ENCODE results near the gene FKBP3. TPM values are rescaled to one million over a fixed set of nuclear protein-coding genes. Genes with fewer than 3 reads are reported as not detected.

FKBP3 gene
- total and polyA plus RNA-seq, 2 of the 13 experiments (the other 11 are each of a cell fraction or from before 2014, with no cell fraction given), result 57.0 to 87.6 TPM

- TF ChIP-seq, protein P1, sequence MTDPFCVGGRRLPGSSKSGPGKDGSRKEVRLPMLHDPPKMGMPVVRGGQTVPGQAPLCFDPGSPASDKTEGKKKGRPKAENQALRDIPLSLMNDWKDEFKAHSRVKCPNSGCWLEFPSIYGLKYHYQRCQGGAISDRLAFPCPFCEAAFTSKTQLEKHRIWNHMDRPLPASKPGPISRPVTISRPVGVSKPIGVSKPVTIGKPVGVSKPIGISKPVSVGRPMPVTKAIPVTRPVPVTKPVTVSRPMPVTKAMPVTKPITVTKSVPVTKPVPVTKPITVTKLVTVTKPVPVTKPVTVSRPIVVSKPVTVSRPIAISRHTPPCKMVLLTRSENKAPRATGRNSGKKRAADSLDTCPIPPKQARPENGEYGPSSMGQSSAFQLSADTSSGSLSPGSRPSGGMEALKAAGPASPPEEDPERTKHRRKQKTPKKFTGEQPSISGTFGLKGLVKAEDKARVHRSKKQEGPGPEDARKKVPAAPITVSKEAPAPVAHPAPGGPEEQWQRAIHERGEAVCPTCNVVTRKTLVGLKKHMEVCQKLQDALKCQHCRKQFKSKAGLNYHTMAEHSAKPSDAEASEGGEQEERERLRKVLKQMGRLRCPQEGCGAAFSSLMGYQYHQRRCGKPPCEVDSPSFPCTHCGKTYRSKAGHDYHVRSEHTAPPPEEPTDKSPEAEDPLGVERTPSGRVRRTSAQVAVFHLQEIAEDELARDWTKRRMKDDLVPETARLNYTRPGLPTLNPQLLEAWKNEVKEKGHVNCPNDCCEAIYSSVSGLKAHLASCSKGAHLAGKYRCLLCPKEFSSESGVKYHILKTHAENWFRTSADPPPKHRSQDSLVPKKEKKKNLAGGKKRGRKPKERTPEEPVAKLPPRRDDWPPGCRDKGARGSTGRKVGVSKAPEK (CRISPR knock-in tag; IDR thresholded peaks at IDR 0.05; ENCODE audit: borderline replicate concordance), result no peak
- TF ChIP-seq SPEN (CRISPR knock-in tag; IDR thresholded peaks at IDR 0.05; ENCODE audit: low read depth) (peak; percentile 78; the same call in 1 of the 2 replicates), POLR2A (IDR thresholded peaks at IDR 0.05; ENCODE audit: insufficient read depth in 1 of 2, low read depth in 2 of 2, low read length in 2 of 2) (peak; percentile 83 to 89), PHF21A (CRISPR knock-in tag; IDR thresholded peaks at IDR 0.05) (peak; percentile 64; the same call in 1 of the 2 replicates), ZNF652 (CRISPR knock-in tag; IDR thresholded peaks at IDR 0.05; ENCODE audit: borderline replicate concordance, low read depth) (no peak), ZFP36L2 (CRISPR knock-in tag; IDR thresholded peaks at IDR 0.05) (no peak), FOXK1 (CRISPR knock-in tag; IDR thresholded peaks at IDR 0.05; ENCODE audit: borderline replicate concordance, low read depth) (peak; percentile 56; the same call in 1 of the 2 replicates), GPBP1L1 (CRISPR knock-in tag; IDR thresholded peaks at IDR 0.05) (no peak), MTA1 (CRISPR knock-in tag; IDR thresholded peaks at IDR 0.05; ENCODE audit: borderline replicate concordance) (peak; percentile 32; the same call in 1 of the 2 replicates), ZNF83 (CRISPR knock-in tag; IDR thresholded peaks at IDR 0.05; ENCODE audit: borderline replicate concordance) (no peak), ZNF484 (CRISPR knock-in tag; IDR thresholded peaks at IDR 0.05; ENCODE audit: borderline replicate concordance, low read depth) (no peak), HCFC1 (IDR thresholded peaks at IDR 0.05; ENCODE audit: low read depth, low read length) (no peak), RAD21 (CRISPR knock-in tag; IDR thresholded peaks at IDR 0.05) (0 out of 2 replicates have a peak, but pooled peaks have one; percentile 22), NFIB (CRISPR knock-in tag; IDR thresholded peaks at IDR 0.05; ENCODE audit: borderline replicate concordance) (no peak), PATZ1 (CRISPR knock-in tag; IDR thresholded peaks at IDR 0.05) (no peak; the same call in 1 of the 2 replicates), MBNL3 (CRISPR knock-in tag; conservative IDR thresholded peaks at IDR 0.05) (no peak), PAX8 (CRISPR knock-in tag; IDR thresholded peaks at IDR 0.05; ENCODE audit: borderline replicate concordance) (peak; percentile 40; the same call in 1 of the 2 replicates), ZNF292 (CRISPR knock-in tag; IDR thresholded peaks at IDR 0.05; ENCODE audit: borderline replicate concordance, low read depth) (peak; percentile 61; the same call in 1 of the 2 replicates), TGIF2 (CRISPR knock-in tag; IDR thresholded peaks at IDR 0.05) (no peak; the same call in 1 of the 2 replicates), RFXAP (CRISPR knock-in tag; IDR thresholded peaks at IDR 0.05; ENCODE audit: borderline replicate concordance) (no peak), CCDC6 (CRISPR knock-in tag; IDR thresholded peaks at IDR 0.05) (0 out of 2 replicates have a peak, but pooled peaks have one; percentile 65), NFKB2 (CRISPR knock-in tag; IDR thresholded peaks at IDR 0.05; ENCODE audit: borderline replicate concordance) (peak; percentile 60; the same call in 1 of the 2 replicates), TMF1 (CRISPR knock-in tag; IDR thresholded peaks at IDR 0.05; ENCODE audit: low read depth) (0 out of 2 replicates have a peak, but pooled peaks have one; percentile 77), KDM4B (CRISPR knock-in tag; IDR thresholded peaks at IDR 0.05) (peak; percentile 50; the same call in 1 of the 2 replicates)
Observed at GRCh38 chr14:45134051-45134958, at the start of gene FKBP3 (continued).
